H1 (cell line): ENCODE results near the gene RGS6. TPM values are rescaled to one million over a fixed set of nuclear protein-coding genes. Genes with fewer than 3 reads are reported as not detected.

Experiments
- CTCF ChIA-PET: fragments of 300-600 bp; sonication (Branson Sonifier 250); formaldehyde crosslinking; loops from one replicate; lab custom pipeline; 2021; ENCODE audit not compliant: partially characterized antibody; lab: Charles Lee
- POLR2A ChIA-PET: fragments of 300-600 bp; sonication (Branson Sonifier 250); formaldehyde crosslinking; loops from one replicate; lab custom pipeline; 2021; ENCODE audit warnings: inconsistent platforms; ENCODE audit not compliant: partially characterized antibody; lab: Charles Lee
- DNase-seq, 2 experiments: peaks; one replicate each; pipeline versions ENCODE4 v3.0.0 to v3.0.0-alpha.2; 2010 to 2022; ENCODE audit warnings: low spot score in 2 of 2, low read depth in 1 of 2, mixed read lengths in 1 of 2
- FAIRE-seq: peaks from 2 replicates; lab custom pipeline; 2011; peaks lifted over from hg19 to GRCh38; lab: Jason Lieb, UNC
- H2AFZ ChIP-seq: 2 replicates; pipeline ENCODE4 v1.8.1; 2012; ENCODE audit warnings: low read length, inconsistent platforms
- H2AK5ac ChIP-seq: 2 replicates; pipeline ENCODE4 v1.6.1; 2013; ENCODE audit warnings: low read depth, low read length
- H2BK120ac ChIP-seq: replicated peaks from 2 replicates; pipeline ENCODE3; 2013; ENCODE audit warnings: low read depth, low read length, inconsistent platforms
- H2BK12ac ChIP-seq: 2 replicates; pipeline ENCODE4 v1.6.1; 2013; ENCODE audit warnings: low read depth, low read length
- H2BK15ac ChIP-seq: 2 replicates; pipeline ENCODE4 v1.6.1; 2013; ENCODE audit warnings: low read length
- H2BK20ac ChIP-seq: 2 replicates; pipeline ENCODE4 v1.6.1; 2013; ENCODE audit warnings: low read length
- H2BK5ac ChIP-seq: 2 replicates; pipeline ENCODE4 v1.6.1; 2013; ENCODE audit warnings: low read depth, low read length
- H3K14ac ChIP-seq: 2 replicates; pipeline ENCODE4 v1.6.1; 2013; ENCODE audit warnings: inconsistent platforms; ENCODE audit not compliant: insufficient read length
- H3K18ac ChIP-seq: 2 replicates; pipeline ENCODE4 v1.6.1; 2013; ENCODE audit warnings: low read length; ENCODE audit errors: extremely low read depth
- H3K23ac ChIP-seq: 2 replicates; pipeline ENCODE4 v1.6.1; 2013; ENCODE audit warnings: inconsistent platforms; ENCODE audit not compliant: insufficient read length
- H3K23me2 ChIP-seq: 2 replicates; pipeline ENCODE4 v1.6.1; 2013; ENCODE audit warnings: low read depth, low read length
- H3K27ac ChIP-seq: 2 replicates; pipeline ENCODE4 v1.6.1; 2011; ENCODE audit warnings: low read depth, low read length, inconsistent platforms
- H3K27me3 ChIP-seq, 4 experiments: replicated peaks in 1 of 4; 1 replicate in 1 of 4; 2 replicates in 3 of 4; pipeline versions ENCODE4 v1.6.1 to v1.8.1; 2011 to 2013; ENCODE audit warnings: low read length in 3 of 4, mild to moderate bottlenecking in 3 of 4, inconsistent platforms in 2 of 4, mixed read lengths in 2 of 4, moderate library complexity in 1 of 4; ENCODE audit not compliant: control insufficient read depth in 3 of 4, insufficient read depth in 3 of 4; ENCODE audit errors: extremely low read depth in 1 of 4
- H3K36me3 ChIP-seq, 4 experiments: 2 replicates each; pipeline versions ENCODE4 v1.6.1 to v1.8.1; 2011 to 2013; ENCODE audit warnings: mild to moderate bottlenecking in 4 of 4, low read length in 3 of 4, moderate library complexity in 2 of 4, control low read depth in 1 of 4, inconsistent platforms in 1 of 4; ENCODE audit not compliant: insufficient read depth in 4 of 4, control insufficient read depth in 2 of 4
- H3K4ac ChIP-seq: replicated peaks from 2 replicates; pipeline ENCODE3; 2013; ENCODE audit warnings: low read length, low read depth, mixed read lengths, inconsistent platforms; ENCODE audit not compliant: insufficient read length
- H3K4me1 ChIP-seq, 4 experiments: replicated peaks in 1 of 4; 1 replicate in 1 of 4; 2 replicates in 3 of 4; pipeline versions ENCODE4 v1.6.1 to v1.8.1; 2011 to 2013; ENCODE audit warnings: low read length in 3 of 4, inconsistent platforms in 2 of 4, mixed read lengths in 1 of 4; ENCODE audit not compliant: insufficient read depth in 4 of 4, control insufficient read depth in 3 of 4
- H3K4me2 ChIP-seq, 2 experiments: 2 replicates each; pipeline versions ENCODE4 v1.6.1 to v1.8.1; 2011 to 2013; ENCODE audit warnings: low read depth in 2 of 2, low read length in 2 of 2, control low read depth in 1 of 2, inconsistent platforms in 1 of 2, mild to moderate bottlenecking in 1 of 2; ENCODE audit not compliant: insufficient read depth in 1 of 2
- H3K4me3 ChIP-seq, 4 experiments: fragments of 200-600, 300-600 bp in 1 of 4; sonication (generic), shearing (Covaris generic), sonication (Bioruptor Twin) in 1 of 4; 2 replicates each; pipeline versions ENCODE4 v1.5.1 to v1.8.1; 2011 to 2016; ENCODE audit warnings: low read length in 4 of 4, low read depth in 3 of 4, control low read depth in 2 of 4, inconsistent platforms in 2 of 4, mild to moderate bottlenecking in 2 of 4, mixed read lengths in 1 of 4, moderate library complexity in 1 of 4; ENCODE audit not compliant: insufficient read depth in 2 of 4; ENCODE audit errors: extremely low read depth in 1 of 4
- H3K56ac ChIP-seq: replicated peaks from 2 replicates; pipeline ENCODE3; 2013; ENCODE audit warnings: low read depth, mild to moderate bottlenecking, mixed read lengths, low read length, inconsistent platforms; ENCODE audit not compliant: insufficient read length
- H3K79me1 ChIP-seq: 2 replicates; pipeline ENCODE4 v1.6.1; 2013; ENCODE audit warnings: low read depth, low read length, control low read depth
- H3K79me2 ChIP-seq, 2 experiments: 2 replicates each; pipeline versions ENCODE4 v1.6.1 to v1.8.1; 2012 to 2013; ENCODE audit warnings: low read length in 2 of 2, mild to moderate bottlenecking in 2 of 2, inconsistent platforms in 1 of 2; ENCODE audit not compliant: insufficient read depth in 2 of 2, control insufficient read depth in 1 of 2
- H3K9ac ChIP-seq, 4 experiments: replicated peaks in 1 of 4; 1 replicate in 1 of 4; 2 replicates in 3 of 4; pipeline versions ENCODE4 v1.6.1 to v1.8.1; 2011 to 2013; ENCODE audit warnings: low read depth in 3 of 4, low read length in 3 of 4, control low read depth in 2 of 4, mild to moderate bottlenecking in 2 of 4, moderate library complexity in 2 of 4, inconsistent platforms in 1 of 4; ENCODE audit errors: extremely low read depth in 1 of 4
- H3K9me3 ChIP-seq, 2 experiments: 2 replicates each; pipeline versions ENCODE4 v1.6.1 to v1.8.1; 2012 to 2013; ENCODE audit warnings: mild to moderate bottlenecking in 2 of 2, moderate library complexity in 2 of 2, control low read depth in 1 of 2, inconsistent platforms in 1 of 2, low read depth in 1 of 2, low read length in 1 of 2, mixed read lengths in 1 of 2; ENCODE audit not compliant: insufficient read depth in 2 of 2
- H4K20me1 ChIP-seq, 2 experiments: replicated peaks in 1 of 2; 2 replicates each; pipeline versions ENCODE3 to v1.8.1; 2011 to 2013; ENCODE audit warnings: inconsistent platforms in 2 of 2, low read length in 2 of 2, mild to moderate bottlenecking in 1 of 2; ENCODE audit not compliant: insufficient read depth in 2 of 2, control insufficient read depth in 1 of 2
- H4K5ac ChIP-seq: 2 replicates; pipeline ENCODE4 v1.6.1; 2013; ENCODE audit warnings: low read length, low read depth, mixed read lengths, inconsistent platforms; ENCODE audit not compliant: insufficient read length
- H4K8ac ChIP-seq: 2 replicates; pipeline ENCODE4 v1.8.0; 2013; ENCODE audit warnings: mild to moderate bottlenecking, moderate library complexity, low read length, inconsistent platforms; ENCODE audit not compliant: insufficient read depth; ENCODE audit errors: extremely low read depth
- H4K91ac ChIP-seq: replicated peaks from 2 replicates; pipeline ENCODE3; 2013; ENCODE audit warnings: low read length, mixed read lengths, inconsistent platforms; ENCODE audit not compliant: insufficient read length
- CTBP2 ChIP-seq: IDR thresholded peaks from 2 replicates; pipeline ENCODE4 v1.7.0; 2011; ENCODE audit warnings: borderline replicate concordance, mild to moderate bottlenecking, moderate library complexity, mixed read lengths, low read length; ENCODE audit not compliant: insufficient read depth, insufficient read length
- EZH2 ChIP-seq: fragments of 200-600 bp; sonication (generic); IDR thresholded peaks from 2 replicates; pipeline ENCODE4 v1.7.1; 2012; ENCODE audit warnings: low read depth, mild to moderate bottlenecking, moderate library complexity, low read length, inconsistent platforms; ENCODE audit not compliant: severe bottlenecking
- JUND ChIP-seq: IDR thresholded peaks from 2 replicates; pipeline ENCODE4 v1.6.1; 2011; ENCODE audit warnings: mild to moderate bottlenecking, improper control_type of control experiment, low read length
- KDM1A ChIP-seq: fragments of 200-600, 300-600 bp; sonication (generic); IDR thresholded peaks from 2 replicates; pipeline ENCODE4 v1.7.1; 2016; ENCODE audit warnings: mild to moderate bottlenecking, low read length, borderline replicate concordance
- NRF1 ChIP-seq: IDR thresholded peaks from 2 replicates; pipeline ENCODE4 v1.6.1; 2011; ENCODE audit warnings: mild to moderate bottlenecking, low read depth, low read length, improper control_type of control experiment
- POU5F1 ChIP-seq: IDR thresholded peaks from 2 replicates; pipeline ENCODE4 v1.6.1; 2011; ENCODE audit warnings: low read depth, mild to moderate bottlenecking, low read length, moderate library complexity
- RBBP5 ChIP-seq: IDR thresholded peaks from 2 replicates; pipeline ENCODE4 v1.7.1; 2012; ENCODE audit warnings: low read depth, mild to moderate bottlenecking, inconsistent platforms, low read length, moderate library complexity, borderline replicate concordance
- RXRA ChIP-seq: IDR thresholded peaks from 2 replicates; pipeline ENCODE4 v1.6.1; 2011; ENCODE audit warnings: low read depth, mild to moderate bottlenecking, low read length, moderate library complexity; ENCODE audit not compliant: insufficient read depth
- SP4 ChIP-seq: IDR thresholded peaks from 2 replicates; pipeline ENCODE4 v1.6.1; 2012; ENCODE audit warnings: low read length, inconsistent platforms
- WGBS, 2 experiments: shearing (Covaris generic) in 1 of 2; methylation state at CpG; one replicate each; pipeline versions ENCODE4 v1.1.6 to v1.1.7; 2013 to 2015; ENCODE audit warnings: low lambda C conversion rate in 2 of 2, mixed read lengths in 2 of 2, inconsistent platforms in 1 of 2, low coverage in 1 of 2, missing lambda C conversion rate in 1 of 2; ENCODE audit not compliant: insufficient replicate concordance in 2 of 2, insufficient coverage in 1 of 2, insufficient read length in 1 of 2; ENCODE audit errors: extremely low coverage in 1 of 2, missing lambda C conversion rate in 1 of 2; 5-methylcytosine and 5-hydroxymethylcytosine counted together
- polyA plus RNA-seq, 7 experiments: library from polyadenylated mRNA; depleted of rRNA in 3 of 7; stranded (reverse) in 5 of 7; unstranded in 2 of 7; fragments of >200 nt in 5 of 7; fragments of 200-250 nt in 2 of 7; gene quantifications; 1 replicate in 5 of 7; 2 replicates in 1 of 7; 4 replicates in 1 of 7; pipeline versions ENCODE4 v1.2.1 to v1.2.3, GENCODE V29; 2011 to 2013; ENCODE audit warnings: missing spikeins in 2 of 7, mixed read lengths in 2 of 7
- total RNA-seq: library from RNA; stranded (reverse); fragmentation: NEBNext Ultra II Directional; extraction: Animal tissue kit (Norgen Biotek cat#: 25700); gene quantifications from 2 replicates; pipeline ENCODE4 v1.2.1, GENCODE V29; 2021

The RGS6 gene
- total and polyA plus RNA-seq, 2 of the 8 experiments (the other 6 are each of a cell fraction or from before 2014, with no cell fraction given): 0.26 to 1.1 TPM

DNA sequence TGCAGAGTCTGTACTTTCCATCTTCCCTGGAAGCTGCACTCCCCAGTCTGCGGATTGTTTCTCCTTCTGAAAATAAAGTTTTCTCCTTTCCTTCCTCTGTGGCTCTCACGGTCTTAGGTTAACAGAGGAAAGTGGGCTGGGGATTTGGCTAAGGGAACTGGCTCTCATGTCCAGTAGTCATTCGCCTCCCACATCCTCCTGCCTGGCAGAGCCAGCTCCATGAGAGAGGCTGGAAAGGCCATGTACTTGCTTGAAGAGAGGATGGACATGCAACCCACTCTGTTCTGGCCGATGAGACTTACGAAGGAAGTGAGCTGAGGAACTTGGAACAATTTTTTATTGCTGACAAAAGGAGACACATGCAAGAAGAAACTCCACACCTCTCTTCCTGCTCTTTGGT, 18.9 kb upstream of the RGS6 start:
- Histone ChIP-seq H3K4me1 (no peaks in the 10 kb centered on the region), H3K79me1 (no peaks in the 10 kb centered on the region), H3K9ac (no peak overlapping the region), H4K20me1 (no peaks in the 10 kb centered on the region), H2BK12ac (no peak overlapping the region), H3K18ac (no peak overlapping the region), H3K56ac (no peak overlapping the region), H2BK15ac (no peak overlapping the region), H2BK20ac (no peak overlapping the region), H3K4ac (no peak overlapping the region), H3K23me2 (peaks cover 2% of the 10 kb centered on the region; the same call in 1 of the 2 replicates), H3K27me3 (no peaks in the 10 kb centered on the region), H3K4me2 (no peak overlapping the region), H2BK120ac (no peak overlapping the region), H3K23ac (no peak overlapping the region), H4K5ac (no peak overlapping the region), H3K14ac (no peak overlapping the region), H3K9me3 (no peaks in the 10 kb centered on the region; a peak in 1 of 4 replicates), H3K36me3 (no peaks in the 10 kb centered on the region), H4K91ac (no peak overlapping the region), H4K8ac (no peak overlapping the region), H3K79me2 (no peaks in the 10 kb centered on the region), H3K4me3 (no peak overlapping the region), H2AFZ (no peak overlapping the region), H3K27ac (no peak overlapping the region), H2BK5ac (no peak overlapping the region), H2AK5ac (no peak overlapping the region)
- 83% methylated on average over 5 of the region's 5 CpGs; no CpG with 5 or more reads in 1 of the 2 experiments for WGBS, 2 experiments
- no peak for TF ChIP-seq EZH2
- no peak for TF ChIP-seq KDM1A
- no peak for TF ChIP-seq POU5F1
- no peak for TF ChIP-seq CTBP2
- TF ChIP-seq SP4: no peak
- TF ChIP-seq NRF1: no peak
- TF ChIP-seq RXRA: no peak
- no peak for TF ChIP-seq JUND
- no peak for TF ChIP-seq RBBP5
- FAIRE-seq: no peak
- CTCF ChIA-PET: interaction anchor here (1.0 to 1.1 kb wide), 3 partner anchors 16 to 503 kb away, joined by 3 to 4 read pairs (median 3); partner anchors contain the start of gene RGS6
- DNase-seq: no peak
- POLR2A ChIA-PET: no interaction called here
